GM18909 (cell line): Measurements from ENCODE around the gene ZNF324.
"Not testable (repeated sequence)": the region's sequence is repeated elsewhere in the genome, so short reads cannot be mapped to it uniquely, and the experiment has no call there.

Experiments used
- ATAC-seq: cut with Tn5 transposase; IDR thresholded peaks from one replicate; pipeline ENCODE4 v1.9.1; 2021; ENCODE audit warnings: mild to moderate bottlenecking; ENCODE audit not compliant: unreplicated experiment, poor library complexity

ZNF324 gene

GRCh38 chr19:58466760-58467589 lies at the start of gene ZNF324:
ZNF324 (plus strand) TSS chr19:58467080; CDS start chr19:58469186, 2,106 bp downstream.
- peak; percentile 92 for ATAC-seq

GRCh38 chr19:58428617-58429016 lies 38.3 kb upstream of the ZNF324 start:
- no peak for ATAC-seq

GRCh38 chr19:58429745-58430144 lies 37.1 kb upstream of the ZNF324 start:
- ATAC-seq = no peak

- no peak for ATAC-seq
These were observed 32.7 kb upstream of the ZNF324 start for GRCh38 chr19:58434217-58434616.

GRCh38 chr19:58439576-58440554 lies 27.0 kb upstream of the ZNF324 start, which contains the start of gene ZNF132:
ZNF132 (minus strand) TSS chr19:58440153; CDS start chr19:58439821, 332 bp downstream.
- peak; percentile 96 for ATAC-seq

- no peak for ATAC-seq
These were observed 26.3 kb upstream of the ZNF324 start for GRCh38 chr19:58440556-58440955.

- ATAC-seq = not testable (repeated sequence)
These were observed 23.9 kb upstream of the ZNF324 start for GRCh38 chr19:58442986-58443385.

GRCh38 chr19:58448860-58449259 lies 18.0 kb upstream of the ZNF324 start:
- not testable (repeated sequence) for ATAC-seq

- not testable (repeated sequence) for ATAC-seq
These were observed 16.9 kb upstream of the ZNF324 start for GRCh38 chr19:58449980-58450379.

- no peak for ATAC-seq
These were observed 16.0 kb upstream of the ZNF324 start for GRCh38 chr19:58450856-58451357.

GRCh38 chr19:58451358-58452101 lies 15.3 kb upstream of the ZNF324 start, which contains the start of gene ZNF324B:
ZNF324B (plus strand) TSS chr19:58451622; CDS start chr19:58453702, 2,080 bp downstream.
- ATAC-seq = peak; percentile 93

- ATAC-seq = no peak
These were observed 13.1 kb upstream of the ZNF324 start for GRCh38 chr19:58453743-58454142.

GRCh38 chr19:58455306-58455705 lies 11.6 kb upstream of the ZNF324 start:
- ATAC-seq = no peak

GRCh38 chr19:58456111-58456510 lies 10.8 kb upstream of the ZNF324 start:
- ATAC-seq = no peak

GRCh38 chr19:58460039-58460438 lies 6.8 kb upstream of the ZNF324 start:
- ATAC-seq = no peak

GRCh38 chr19:58466089-58466759 lies 656 bp upstream of the ZNF324 start:
- peak; percentile 29 for ATAC-seq

- ATAC-seq = no peak
These were observed 1.4 kb downstream of the ZNF324 start for GRCh38 chr19:58468216-58468839.

- ATAC-seq = no peak
These were observed 2.5 kb downstream of the ZNF324 start for GRCh38 chr19:58469241-58470013.
